T1000 (cell line): ENCODE results near the gene GSTP1.
"Not testable (repeated sequence)": the region's sequence is repeated elsewhere in the genome, so short reads cannot be mapped to it uniquely, and the experiment has no call there.

ENCODE experiments used
- DNase-seq: peaks from one replicate; lab custom pipeline; 2025; ENCODE audit warnings: mixed read lengths; lab: John Stamatoyannopoulos, UW

The GSTP1 gene

GRCh38 chr11:67597458-67597857, 13.8 kb downstream of the GSTP1 start:
- DNase-seq, result not testable (repeated sequence)

- DNase-seq, result not testable (repeated sequence)
These were observed 14.4 kb downstream of the GSTP1 start for GRCh38 chr11:67597963-67598362.

DNA sequence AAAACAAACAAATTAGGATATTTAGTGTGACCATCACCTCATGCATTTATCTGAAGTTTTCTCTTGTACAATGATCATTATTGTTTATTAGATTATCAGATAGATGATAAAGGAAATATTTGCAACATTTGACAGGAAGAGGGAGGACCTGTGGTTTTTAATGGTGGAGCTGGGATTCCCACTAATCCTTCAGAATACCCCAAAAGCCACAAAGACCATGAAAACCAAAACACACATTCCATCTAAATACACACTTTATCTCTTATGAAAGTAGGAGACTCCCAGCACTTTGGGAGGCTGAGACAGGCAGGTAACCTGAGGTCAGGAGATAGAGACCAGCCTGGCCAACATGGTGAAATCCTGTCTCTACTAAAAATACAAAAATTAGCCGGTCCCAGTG, 15.5 kb downstream of the GSTP1 start:
- DNase-seq, result no peak

GRCh38 chr11:67600324-67601029, 16.9 kb downstream of the GSTP1 start:
- DNase-seq, result no peak

DNA sequence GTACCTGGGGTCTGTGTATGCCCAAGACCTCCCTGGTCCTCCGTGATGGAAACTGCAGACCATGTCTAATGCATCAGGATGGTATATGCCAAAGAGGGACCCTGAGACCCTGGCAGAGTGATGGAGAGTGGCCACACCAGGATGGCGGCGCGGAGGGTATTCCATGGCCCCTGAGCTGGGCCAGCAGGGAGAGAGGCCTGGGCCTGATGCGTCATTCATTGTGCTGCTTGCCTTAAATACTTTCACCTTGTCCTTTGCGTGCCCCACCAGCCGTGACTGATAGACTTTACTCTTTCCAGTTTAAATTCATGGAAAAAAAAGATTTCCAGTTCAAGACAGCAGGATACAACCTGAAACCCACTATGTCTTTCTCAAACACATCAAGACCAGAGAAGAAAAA, 17.5 kb downstream of the GSTP1 start:
- DNase-seq, result no peak

DNA sequence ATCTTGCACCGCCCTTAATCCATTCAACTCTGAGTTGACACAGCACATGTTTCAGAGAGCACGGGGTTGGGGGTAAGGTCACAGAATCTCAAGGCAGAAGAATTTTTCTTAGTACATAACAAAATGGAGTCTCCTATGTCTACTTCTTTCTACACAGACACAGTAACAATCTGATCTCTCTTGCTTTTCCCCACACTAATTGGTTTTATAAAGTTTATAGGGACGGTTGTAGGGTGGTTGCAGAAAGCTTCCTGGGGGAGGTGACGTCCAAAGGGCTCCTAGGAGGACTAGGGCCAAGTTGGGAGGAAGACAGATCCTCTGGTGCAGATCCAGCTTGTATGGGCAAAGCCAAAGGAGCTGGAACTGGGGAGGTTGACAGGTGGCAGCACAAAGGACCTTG, 20.5 kb downstream of the GSTP1 start:
- not testable (repeated sequence) for DNase-seq

- no peak for DNase-seq
These were observed 21.2 kb downstream of the GSTP1 start for GRCh38 chr11:67604815-67605214.

- no peak for DNase-seq
These were observed 21.8 kb downstream of the GSTP1 start for GRCh38 chr11:67605231-67606011.

DNA sequence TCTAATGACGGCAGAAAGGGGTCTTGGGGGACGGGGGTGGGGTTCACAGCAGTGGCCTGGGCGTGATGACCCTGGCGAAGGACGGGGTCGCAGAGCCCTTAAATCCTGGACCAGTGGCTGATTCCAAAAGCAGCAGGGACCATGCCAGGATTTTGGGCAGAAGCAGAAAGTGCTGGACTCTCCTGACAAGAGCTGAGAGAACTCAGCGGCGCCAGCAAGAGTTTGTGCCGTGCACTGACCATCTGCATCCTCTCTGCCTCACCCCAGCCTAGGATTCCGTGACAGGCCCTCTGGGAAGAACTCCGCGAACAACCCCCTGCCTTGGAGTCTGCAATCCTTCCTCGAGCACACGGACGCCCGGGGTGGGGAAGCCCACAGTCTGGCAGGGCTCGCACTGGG, 22.5 kb downstream of the GSTP1 start:
- DNase-seq, result no peak

DNA sequence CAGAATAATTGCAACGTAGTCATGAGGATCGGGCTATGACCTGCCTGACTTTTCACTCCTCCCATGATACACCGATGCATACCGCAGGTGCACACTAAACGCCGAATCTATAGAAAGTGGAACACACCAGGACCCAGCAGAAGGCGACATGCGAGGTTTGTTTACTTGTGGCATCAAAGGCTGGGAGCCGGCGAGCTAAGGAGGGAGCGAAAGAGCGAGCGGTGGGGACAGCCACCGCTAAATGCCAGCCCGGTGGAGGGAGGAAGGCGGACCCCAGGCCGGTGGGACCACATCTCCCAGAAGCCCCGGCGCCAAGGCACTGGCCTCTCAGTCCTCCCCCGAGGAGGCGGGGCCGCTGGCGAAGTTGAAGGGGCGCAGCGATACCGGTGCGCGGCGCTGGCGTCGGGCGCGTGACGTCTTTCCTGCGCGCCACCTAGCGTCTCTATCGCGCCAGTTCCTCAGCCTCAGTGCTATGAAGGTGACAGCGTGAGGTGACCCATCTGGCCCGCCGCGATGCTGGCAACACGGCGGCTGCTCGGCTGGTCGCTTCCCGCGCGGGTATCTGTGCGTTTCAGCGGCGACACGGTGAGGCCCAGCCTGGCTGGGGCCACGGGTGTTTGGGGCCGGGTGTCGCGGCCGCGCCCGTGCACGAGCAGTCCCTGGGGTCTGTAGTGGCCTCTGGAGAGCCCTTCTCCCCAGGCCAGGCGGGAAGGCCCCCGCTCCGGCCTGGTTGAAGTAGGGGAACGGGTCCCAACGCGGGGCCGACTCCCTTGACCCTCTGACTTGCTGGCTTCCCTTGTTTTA, 23.1 kb downstream of the GSTP1 start, which contains the start of gene NDUFV1:
TSS of gene NDUFV1 (plus strand) at position 445 of the 804 bp plus-strand sequence. CDS start at position 514, 69 bp downstream.
- peak; percentile 83 for DNase-seq

DNA sequence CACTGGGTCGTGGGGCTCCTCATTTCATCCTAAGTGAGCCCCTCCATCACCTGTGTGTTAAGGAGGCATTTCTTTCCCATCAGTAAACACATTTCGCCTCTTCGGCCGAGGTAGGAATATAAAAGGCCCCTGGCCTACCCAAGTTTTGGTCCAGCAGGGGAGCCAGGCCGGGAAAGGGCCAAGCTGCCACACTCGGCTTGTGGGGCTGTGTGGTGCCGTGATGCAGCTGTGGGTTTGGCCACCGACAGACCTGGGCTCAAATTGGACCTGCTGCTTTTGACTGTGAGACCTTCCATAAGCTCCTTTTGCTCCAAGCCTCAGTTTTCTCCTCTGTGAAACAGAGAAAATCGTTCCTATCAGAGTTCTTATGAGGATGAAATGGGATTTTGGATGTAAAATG, 23.9 kb downstream of the GSTP1 start:
- DNase-seq, result no peak

DNA sequence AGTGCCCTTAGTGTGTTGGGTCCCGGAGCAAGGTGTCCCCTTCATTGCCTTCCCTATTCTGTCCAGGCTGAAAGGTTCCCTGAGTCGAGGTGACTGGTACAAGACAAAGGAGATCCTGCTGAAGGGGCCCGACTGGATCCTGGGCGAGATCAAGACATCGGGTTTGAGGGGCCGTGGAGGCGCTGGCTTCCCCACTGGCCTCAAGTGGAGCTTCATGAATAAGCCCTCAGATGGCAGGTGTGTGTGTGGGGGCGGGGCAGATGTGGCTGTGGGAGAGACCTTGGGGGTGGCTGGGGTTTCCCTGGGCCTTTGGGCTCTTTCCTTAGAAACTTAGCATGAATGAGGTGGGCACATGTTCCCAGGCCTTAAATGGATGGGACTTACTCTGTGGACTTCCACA, 24.9 kb downstream of the GSTP1 start:
- DNase-seq, result no peak

DNA sequence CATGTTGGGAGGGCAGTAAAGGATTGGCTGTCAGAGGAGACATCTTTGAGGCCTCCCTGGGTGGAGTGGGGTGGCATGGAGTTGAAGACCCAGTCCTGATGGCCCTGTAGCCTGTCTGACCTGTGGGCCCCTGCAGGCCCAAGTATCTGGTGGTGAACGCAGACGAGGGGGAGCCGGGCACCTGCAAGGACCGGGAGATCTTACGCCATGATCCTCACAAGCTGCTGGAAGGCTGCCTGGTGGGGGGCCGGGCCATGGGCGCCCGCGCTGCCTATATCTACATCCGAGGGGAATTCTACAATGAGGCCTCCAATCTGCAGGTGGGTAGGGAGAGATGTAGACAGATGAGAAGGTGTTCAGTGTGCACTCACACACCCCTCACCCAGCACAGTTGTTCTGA, 25.7 kb downstream of the GSTP1 start:
- no peak for DNase-seq

GRCh38 chr11:67610302-67610868, 26.8 kb downstream of the GSTP1 start:
- no peak for DNase-seq

- DNase-seq, result no peak
These were observed 27.6 kb downstream of the GSTP1 start for GRCh38 chr11:67611165-67611564.

GRCh38 chr11:67611704-67612587, 28.3 kb downstream of the GSTP1 start:
- no peak for DNase-seq

DNA sequence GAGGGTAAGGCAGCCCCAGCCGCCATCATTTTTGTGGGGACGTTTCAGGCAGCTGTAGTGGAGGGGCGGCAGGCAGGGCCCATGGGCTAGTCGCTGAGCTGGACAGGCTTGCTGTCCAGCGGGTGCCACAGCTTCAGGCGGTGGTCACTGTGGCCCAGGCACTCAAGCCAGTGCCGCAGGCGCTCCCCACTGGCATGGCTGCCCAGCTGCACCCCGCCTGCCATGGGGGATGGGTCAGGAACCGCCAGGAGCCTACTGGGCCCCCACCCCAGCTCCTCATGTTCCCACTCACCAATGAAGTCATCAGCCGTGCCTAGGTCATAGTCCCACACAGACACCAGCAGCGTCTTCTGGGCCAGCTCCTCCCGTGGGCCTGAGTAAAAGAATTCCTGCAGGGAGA, 29.1 kb downstream of the GSTP1 start:
- no peak for DNase-seq

DNA sequence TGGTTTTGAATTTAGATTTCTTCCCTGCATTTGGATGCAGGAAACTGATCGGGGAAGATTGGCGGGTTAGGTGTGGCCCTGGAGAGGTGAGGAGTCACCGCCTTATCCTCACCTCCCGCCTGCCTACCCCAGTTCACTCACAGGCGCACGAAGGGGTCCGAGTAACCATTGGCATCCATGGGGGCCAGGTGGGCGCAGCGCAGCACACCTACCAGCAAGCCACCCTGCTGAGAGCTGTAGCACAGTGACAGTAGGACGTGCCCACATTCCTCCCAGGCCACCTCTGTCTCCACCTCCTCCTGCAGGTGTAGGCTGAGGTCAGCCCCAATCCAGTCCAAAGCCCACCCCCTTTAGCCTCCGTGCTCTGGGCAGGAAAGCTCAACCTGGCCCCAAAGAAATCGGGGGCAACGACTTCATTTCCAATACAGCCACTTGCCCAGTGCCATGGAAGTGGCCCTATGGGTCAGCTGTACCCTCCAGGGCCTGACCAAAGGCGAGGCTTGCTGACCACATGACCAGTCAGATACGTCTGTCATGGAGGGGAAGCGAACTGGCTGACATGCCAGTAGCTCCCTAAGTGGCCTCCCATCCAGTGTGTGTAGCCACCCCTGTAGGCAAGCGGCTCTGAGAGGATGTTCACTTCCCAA, 29.8 kb downstream of the GSTP1 start:
- no peak for DNase-seq

DNA sequence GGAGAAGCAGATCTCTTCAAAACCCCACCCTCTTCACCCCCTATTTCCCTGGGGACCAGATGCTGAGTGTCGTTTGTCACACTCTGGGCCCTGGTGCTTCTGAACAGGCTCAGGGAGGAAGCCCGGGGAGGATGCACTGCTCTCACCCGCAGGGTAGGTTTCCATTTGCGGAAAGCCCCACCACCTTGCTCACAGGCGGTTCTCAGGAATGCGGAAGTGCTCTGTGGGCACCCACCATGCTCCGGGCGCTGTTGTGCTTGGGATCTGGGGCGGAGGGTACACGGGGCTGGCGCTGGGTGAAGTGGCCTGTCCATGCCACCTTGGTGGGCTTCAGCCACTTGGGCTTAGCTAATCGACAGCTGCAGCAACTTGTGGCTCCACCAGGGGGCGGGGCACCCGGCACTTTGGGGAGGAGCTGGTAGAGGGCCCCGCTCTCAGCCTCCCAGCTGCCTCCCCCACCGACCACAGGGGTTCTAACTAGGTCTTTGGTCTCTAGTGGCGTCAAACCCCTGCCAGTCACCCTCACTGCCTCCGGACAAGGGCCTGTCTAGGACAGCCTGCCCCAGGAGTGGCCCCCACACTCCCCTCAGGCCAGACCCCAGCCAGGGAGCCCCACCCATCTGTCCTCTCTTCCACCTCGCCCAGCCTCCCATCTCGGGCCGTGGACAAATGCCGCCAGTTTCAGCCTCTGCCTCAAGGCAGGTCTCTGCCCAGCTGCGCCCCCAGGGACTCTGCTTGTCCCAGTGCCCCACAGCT, 30.5 kb downstream of the GSTP1 start:
- DNase-seq, result no peak
